WTC11 (cell line): ENCODE results near the gene ZSWIM9. TPM values are rescaled to one million over a fixed set of nuclear protein-coding genes. Genes with fewer than 3 reads are reported as not detected.
A peak's percentile ranks its signal among the peaks of the same experiment; 100 is the strongest.

ENCODE experiments used
- ATAC-seq: fragments of 200-7000 bp; cut with Tn5 transposase; 2 replicates; pipeline ENCODE4 v1.10.0; 2021; ENCODE audit warnings: mild to moderate bottlenecking, moderate library complexity
- CTCF ChIA-PET: fragments of 300-600 bp; sonication (Branson Sonifier 250); formaldehyde crosslinking; loops from one replicate; lab custom pipeline; 2021; ENCODE audit warnings: antibody characterized with exemption; lab: Charles Lee
- POLR2A ChIA-PET: fragments of 350-600 bp; sonication (Branson Sonifier 250); formaldehyde crosslinking; loops from one replicate; lab custom pipeline; 2021; ENCODE audit warnings: antibody characterized with exemption; lab: Charles Lee
- DNase-seq: peaks from one replicate; pipeline ENCODE4 v3.0.0; 2021; ENCODE audit warnings: low spot score
- H3K27ac Mint-ChIP-seq: 2 replicates; pipeline ENCODE4 v1.8.0; 2021; ENCODE audit warnings: mixed read lengths
- H3K27me3 Mint-ChIP-seq: 2 replicates; pipeline ENCODE4 v1.8.0; 2021; ENCODE audit warnings: low read depth, mild to moderate bottlenecking, moderate library complexity, mixed read lengths
- H3K36me3 Mint-ChIP-seq: 2 replicates; pipeline ENCODE4 v1.8.0; 2021; ENCODE audit warnings: mixed read lengths
- H3K4me1 Mint-ChIP-seq: 2 replicates; pipeline ENCODE4 v1.8.0; 2022; ENCODE audit warnings: mixed read lengths
- H3K4me3 Mint-ChIP-seq: 2 replicates; pipeline ENCODE4 v1.8.0; 2021; ENCODE audit warnings: mild to moderate bottlenecking, moderate library complexity, mixed read lengths
- H3K9me3 Mint-ChIP-seq: 2 replicates; pipeline ENCODE4 v1.8.0; 2021; ENCODE audit warnings: mixed read lengths
- FOXJ3 ChIP-seq: sonication (generic); formaldehyde crosslinking; IDR thresholded peaks from 2 replicates; pipeline ENCODE4 v1.9.0; 2021; ENCODE audit warnings: missing genetic modification reagents, mild to moderate bottlenecking, borderline replicate concordance
- FOXP1 ChIP-seq: sonication (generic); formaldehyde crosslinking; IDR thresholded peaks from 2 replicates; pipeline ENCODE4 v1.8.0; 2022; ENCODE audit warnings: missing genetic modification reagents, mild to moderate bottlenecking, moderate library complexity, borderline replicate concordance
- HMGXB4 ChIP-seq: sonication (generic); formaldehyde crosslinking; IDR thresholded peaks from 2 replicates; pipeline ENCODE4 v1.8.1; 2023; ENCODE audit warnings: mild to moderate bottlenecking, moderate library complexity, missing genetic modification reagents
- JUN ChIP-seq: sonication (generic); formaldehyde crosslinking; IDR thresholded peaks from 2 replicates; pipeline ENCODE4 v1.8.0; 2023; ENCODE audit warnings: mild to moderate bottlenecking, missing genetic modification reagents
- MYBL2 ChIP-seq: sonication (generic); formaldehyde crosslinking; IDR thresholded peaks from 2 replicates; pipeline ENCODE4 v1.8.1; 2023; ENCODE audit warnings: mild to moderate bottlenecking, moderate library complexity, missing genetic modification reagents
- NFYB ChIP-seq: sonication (generic); formaldehyde crosslinking; conservative IDR thresholded peaks from 2 replicates; pipeline ENCODE4 v1.8.0; 2022; ENCODE audit warnings: low read depth, missing genetic modification reagents
- NR2C2 ChIP-seq: sonication (generic); formaldehyde crosslinking; IDR thresholded peaks from 2 replicates; pipeline ENCODE4 v1.8.0; 2022; ENCODE audit warnings: mild to moderate bottlenecking, missing genetic modification reagents
- OVOL2 ChIP-seq: fragments of 250-450 bp; sonication (Bioruptor Pico); IDR thresholded peaks from 2 replicates; pipeline ENCODE4 v1.9.0; 2021; ENCODE audit warnings: mild to moderate bottlenecking, borderline replicate concordance
- PRDM15 ChIP-seq: sonication (generic); formaldehyde crosslinking; IDR thresholded peaks from 2 replicates; pipeline ENCODE4 v1.8.0; 2022; ENCODE audit warnings: missing genetic modification reagents
- SMAD4 ChIP-seq: sonication (generic); formaldehyde crosslinking; IDR thresholded peaks from 2 replicates; pipeline ENCODE4 v1.8.0; 2022; ENCODE audit warnings: mild to moderate bottlenecking, missing genetic modification reagents
- STAT6 ChIP-seq: sonication (generic); formaldehyde crosslinking; conservative IDR thresholded peaks from 2 replicates; pipeline ENCODE4 v1.8.1; 2023; ENCODE audit warnings: mild to moderate bottlenecking, low read depth, missing genetic modification reagents, moderate library complexity
- TEAD4 ChIP-seq: sonication (generic); formaldehyde crosslinking; IDR thresholded peaks from 2 replicates; pipeline ENCODE4 v1.8.0; 2022; ENCODE audit warnings: mild to moderate bottlenecking, missing genetic modification reagents
- USF1 ChIP-seq: sonication (generic); formaldehyde crosslinking; IDR thresholded peaks from 2 replicates; pipeline ENCODE4 v1.8.0; 2022; ENCODE audit warnings: mild to moderate bottlenecking, missing genetic modification reagents
- USF2 ChIP-seq: sonication (generic); formaldehyde crosslinking; IDR thresholded peaks from 2 replicates; pipeline ENCODE4 v1.8.1; 2023; ENCODE audit warnings: mild to moderate bottlenecking, missing genetic modification reagents, moderate library complexity
- ZBTB43 ChIP-seq: sonication (generic); formaldehyde crosslinking; IDR thresholded peaks from 2 replicates; pipeline ENCODE4 v1.8.1; 2023; ENCODE audit warnings: mild to moderate bottlenecking, missing genetic modification reagents
- ZMAT4 ChIP-seq: fragments of 250-450 bp; sonication (Bioruptor Pico); IDR thresholded peaks from 2 replicates; pipeline ENCODE4 v1.9.0; 2021; ENCODE audit warnings: mild to moderate bottlenecking
- ZNF219 ChIP-seq: sonication (generic); formaldehyde crosslinking; IDR thresholded peaks from 2 replicates; pipeline ENCODE4 v1.8.0; 2023; ENCODE audit warnings: missing genetic modification reagents, mild to moderate bottlenecking, borderline replicate concordance
- ZNF232 ChIP-seq: sonication (generic); formaldehyde crosslinking; IDR thresholded peaks from 2 replicates; pipeline ENCODE4 v1.8.0; 2022; ENCODE audit warnings: mild to moderate bottlenecking, missing genetic modification reagents
- ZNF317 ChIP-seq: sonication (generic); formaldehyde crosslinking; IDR thresholded peaks from 2 replicates; pipeline ENCODE4 v1.8.1; 2023; ENCODE audit warnings: low read depth, mild to moderate bottlenecking, moderate library complexity, missing genetic modification reagents, borderline replicate concordance
- ZNF396 ChIP-seq: fragments of 250-450 bp; sonication (Bioruptor Pico); IDR thresholded peaks from 2 replicates; pipeline ENCODE4 v1.8.0; 2021; ENCODE audit warnings: mild to moderate bottlenecking, moderate library complexity, borderline replicate concordance
- ZNF423 ChIP-seq: fragments of 250-450 bp; sonication (Bioruptor Pico); IDR thresholded peaks from 2 replicates; pipeline ENCODE4 v2.1.2; 2022; ENCODE audit warnings: mild to moderate bottlenecking, moderate library complexity
- ZNF671 ChIP-seq: fragments of 250-450 bp; sonication (Bioruptor Pico); IDR thresholded peaks from 2 replicates; pipeline ENCODE4 v1.8.0; 2021; ENCODE audit warnings: mild to moderate bottlenecking
- total RNA-seq: library from RNA; stranded (reverse); gene quantifications from 3 replicates; pipeline ENCODE4 v1.2.3, GENCODE V29; 2021

ZSWIM9 gene
- total RNA-seq, 1 experiment from 2014 or later: 12.8 TPM

- Mint-ChIP-seq H3K4me1 (no peaks in the 10 kb centered on the region), H3K36me3 (peaks cover 37% of the 10 kb centered on the region)
- ChIA-PET POLR2A (no interaction called here), CTCF (interaction anchor here (1.0 kb wide), 1 partner anchor 11 kb away, joined by 5 read pairs; the partner anchor contains the start of genes LIG1 and ZSWIM9)
- no peak for ATAC-seq
- DNase-seq: no peak
- TF ChIP-seq ZNF317 (CRISPR knock-in tag): no peak
- no peak for TF ChIP-seq ZBTB43
- no peak for TF ChIP-seq OVOL2
- no peak for TF ChIP-seq MYBL2
- no peak for TF ChIP-seq STAT6
- no peak for TF ChIP-seq USF1 (CRISPR knock-in tag)
- no peak for TF ChIP-seq ZNF671
- TF ChIP-seq, all 79 proteins: peak for 0
- peaks cover 21% of the 10 kb centered on the region for H3K9me3 Mint-ChIP-seq
- H3K4me3 Mint-ChIP-seq: no peak overlapping the region
- no peaks in the 10 kb centered on the region for H3K27me3 Mint-ChIP-seq
- no peak overlapping the region for H3K27ac Mint-ChIP-seq
Measured at GRCh38 chr19:48181505-48181904, 11.0 kb downstream of the ZSWIM9 start.

GRCh38 chr19:48182434-48182833 lies 12.0 kb downstream of the ZSWIM9 start:
- CTCF ChIA-PET: interaction anchor here (0.7 to 1.0 kb wide), 2 partner anchors 11 to 115 kb away, joined by 4 to 5 read pairs; partner anchors contain the start of genes LIG1 and ZSWIM9
- TF ChIP-seq NR2C2 (CRISPR knock-in tag) (no peak), FOXP1 (CRISPR knock-in tag) (peak; percentile 54; the same call in 1 of the 2 replicates)
- TF ChIP-seq, all 79 proteins: peak for 1
- Mint-ChIP-seq H3K4me3 (no peak overlapping the region), H3K4me1 (no peaks in the 10 kb centered on the region), H3K36me3 (peaks cover 36% of the 10 kb centered on the region), H3K9me3 (peaks cover 21% of the 10 kb centered on the region), H3K27ac (no peak overlapping the region), H3K27me3 (no peaks in the 10 kb centered on the region)
- peak; percentile 32 for DNase-seq
- POLR2A ChIA-PET: no interaction called here
- peak; percentile 26 for ATAC-seq

GRCh38 chr19:48183356-48183755 lies 12.9 kb downstream of the ZSWIM9 start:
- ChIA-PET CTCF (no interaction called here), POLR2A (no interaction called here)
- Mint-ChIP-seq H3K4me3 (no peak overlapping the region), H3K4me1 (no peaks in the 10 kb centered on the region), H3K9me3 (peaks cover 21% of the 10 kb centered on the region), H3K36me3 (peaks cover 41% of the 10 kb centered on the region), H3K27ac (no peak overlapping the region), H3K27me3 (no peaks in the 10 kb centered on the region)
- no peak for ATAC-seq
- no peak for DNase-seq
- no peak for TF ChIP-seq ZNF423 (CRISPR knock-in tag)
- no peak for TF ChIP-seq HMGXB4 (CRISPR knock-in tag)
- no peak for TF ChIP-seq PRDM15 (CRISPR knock-in tag)
- no peak for TF ChIP-seq ZMAT4 (CRISPR knock-in tag)
- TF ChIP-seq ZNF317 (CRISPR knock-in tag): no peak
- TF ChIP-seq JUN (CRISPR knock-in tag): no peak
- no peak for TF ChIP-seq TEAD4 (CRISPR knock-in tag)
- no peak for TF ChIP-seq ZNF219
- TF ChIP-seq ZNF232 (CRISPR knock-in tag): no peak
- TF ChIP-seq SMAD4 (CRISPR knock-in tag): no peak
- no peak for TF ChIP-seq FOXJ3 (CRISPR knock-in tag)
- TF ChIP-seq USF2: no peak
- no peak for TF ChIP-seq NFYB (CRISPR knock-in tag)
- TF ChIP-seq ZNF396 (CRISPR knock-in tag): no peak
